ENCODE measurements around the gene PRDM16. TPM values are rescaled to one million over a fixed set of nuclear protein-coding genes. Genes with fewer than 3 reads are reported as not detected.

PRDM16 gene
- polyA plus RNA-seq, 1 donor (not counting 4 experiments of a cell fraction or from before 2014, with no cell fraction given): 0.05 TPM

- H3K27me3 ChIP-seq (ENCODE audit: control insufficient read depth, extremely low read depth, insufficient read depth, low read length): no peaks in the 10 kb centered on the region
- no peaks in the 10 kb centered on the region for H3K36me3 ChIP-seq (ENCODE audit: control insufficient read depth in 2 of 2, extremely low read depth in 1 of 2, insufficient read depth in 2 of 2, low read length in 2 of 2)
- no peaks in the 10 kb centered on the region for H4K20me1 ChIP-seq (ENCODE audit: control insufficient read depth, extremely low read depth, insufficient read depth, low read length)
- dilution Hi-C loops (cut with MboI; ENCODE audit: extremely low pct_ligation_motif_present, low sequenced_read_pairs): no loop called here
- FAIRE-seq (no peak), DNase-seq (ENCODE audit: low read depth, low spot score) (no peak)
- no peak overlapping the region for H2AFZ ChIP-seq (ENCODE audit: control insufficient read depth, low read length)
- H3K4me2 ChIP-seq (ENCODE audit: control insufficient read depth, extremely low read depth, insufficient read depth, low read depth, low read length): no peak overlapping the region
- TF ChIP-seq EZH2 (IDR thresholded peaks at IDR 0.05; ENCODE audit: low read length) (no peak), CTCF (optimal IDR thresholded peaks at IDR 0.05 in 1 of 3, IDR thresholded peaks at IDR 0.05 in 1 of 3, conservative IDR thresholded peaks at IDR 0.05 in 1 of 3; ENCODE audit: extremely low read depth in 1 of 3, insufficient read depth in 2 of 3, low read length in 3 of 3) (no peak)
- no peaks in the 10 kb centered on the region for H3K9me1 ChIP-seq (ENCODE audit: control insufficient read depth, extremely low read depth, insufficient read depth, low read length)
- H3K9me3 ChIP-seq (ENCODE audit: control insufficient read depth, low read depth, low read length): peaks cover 5% of the 10 kb centered on the region
- no peak overlapping the region for H3K27ac ChIP-seq (ENCODE audit: control insufficient read depth, insufficient read depth, low read length)
- no peak overlapping the region for H3K9ac ChIP-seq (ENCODE audit: control insufficient read depth, extremely low read depth, insufficient read depth, low read length)
- no peak overlapping the region for H3K4me3 ChIP-seq (ENCODE audit: control insufficient read depth in 2 of 3, extremely low read depth in 1 of 3, insufficient read depth in 2 of 3, low read depth in 1 of 3, low read length in 3 of 3)
- no peaks in the 10 kb centered on the region for H3K79me2 ChIP-seq (ENCODE audit: control insufficient read depth, insufficient read depth, low read length)
- no peaks in the 10 kb centered on the region for H3K4me1 ChIP-seq (ENCODE audit: control insufficient read depth, extremely low read depth, insufficient read depth, low read length)
Measured at GRCh38 chr1:3132660-3133059, 63.7 kb downstream of the PRDM16 start.

- H3K79me2 ChIP-seq (ENCODE audit: control insufficient read depth, insufficient read depth, low read length): no peaks in the 10 kb centered on the region
- DNase-seq (ENCODE audit: low read depth, low spot score) (no peak), FAIRE-seq (no peak)
- H3K9me3 ChIP-seq (ENCODE audit: control insufficient read depth, low read depth, low read length): peaks cover 5% of the 10 kb centered on the region
- H3K9me1 ChIP-seq (ENCODE audit: control insufficient read depth, extremely low read depth, insufficient read depth, low read length): no peaks in the 10 kb centered on the region
- no peak overlapping the region for H3K4me2 ChIP-seq (ENCODE audit: control insufficient read depth, extremely low read depth, insufficient read depth, low read depth, low read length)
- no peaks in the 10 kb centered on the region for H4K20me1 ChIP-seq (ENCODE audit: control insufficient read depth, extremely low read depth, insufficient read depth, low read length)
- no peaks in the 10 kb centered on the region for H3K27me3 ChIP-seq (ENCODE audit: control insufficient read depth, extremely low read depth, insufficient read depth, low read length)
- no peak for TF ChIP-seq EZH2 (IDR thresholded peaks at IDR 0.05; ENCODE audit: low read length)
- TF ChIP-seq CTCF (optimal IDR thresholded peaks at IDR 0.05 in 1 of 3, IDR thresholded peaks at IDR 0.05 in 1 of 3, conservative IDR thresholded peaks at IDR 0.05 in 1 of 3; ENCODE audit: extremely low read depth in 1 of 3, insufficient read depth in 2 of 3, low read length in 3 of 3): no peak
- no peaks in the 10 kb centered on the region for H3K4me1 ChIP-seq (ENCODE audit: control insufficient read depth, extremely low read depth, insufficient read depth, low read length)
- no peak overlapping the region for H3K27ac ChIP-seq (ENCODE audit: control insufficient read depth, insufficient read depth, low read length)
- H2AFZ ChIP-seq (ENCODE audit: control insufficient read depth, low read length): no peak overlapping the region
- no peaks in the 10 kb centered on the region for H3K36me3 ChIP-seq (ENCODE audit: control insufficient read depth in 2 of 2, extremely low read depth in 1 of 2, insufficient read depth in 2 of 2, low read length in 2 of 2)
- no peak overlapping the region for H3K9ac ChIP-seq (ENCODE audit: control insufficient read depth, extremely low read depth, insufficient read depth, low read length)
- dilution Hi-C loops (cut with MboI; ENCODE audit: extremely low pct_ligation_motif_present, low sequenced_read_pairs): no loop called here
- no peak overlapping the region for H3K4me3 ChIP-seq (ENCODE audit: control insufficient read depth in 2 of 3, extremely low read depth in 1 of 3, insufficient read depth in 2 of 3, low read depth in 1 of 3, low read length in 3 of 3)
Measured at GRCh38 chr1:3133686-3134085, 64.7 kb downstream of the PRDM16 start.
